GM18519 (cell line): Measurements from ENCODE around the gene PROZ.
"Not testable (repeated sequence)": the region's sequence is repeated elsewhere in the genome, so short reads cannot be mapped to it uniquely, and the experiment has no call there.

Experiments
- ATAC-seq: cut with Tn5 transposase; IDR thresholded peaks from one replicate; pipeline ENCODE4 v1.9.1; 2021; ENCODE audit warnings: mild to moderate bottlenecking, moderate library complexity; ENCODE audit not compliant: unreplicated experiment, low FRiP score

The PROZ gene

GRCh38 chr13:113157929-113158747, at the start of gene PROZ:
Gene PROZ (plus strand): TSS chr13:113158648. CDS start chr13:113158661, 13 bp downstream.
- no peak for ATAC-seq

- ATAC-seq = no peak
Observed at GRCh38 chr13:113109151-113110047, 49.0 kb upstream of the PROZ start.

GRCh38 chr13:113110048-113110851, 48.2 kb upstream of the PROZ start:
- no peak for ATAC-seq

- no peak for ATAC-seq
Observed at GRCh38 chr13:113110852-113111315, 47.6 kb upstream of the PROZ start.

GRCh38 chr13:113111821-113112220, 46.6 kb upstream of the PROZ start:
- ATAC-seq = not testable (repeated sequence)

GRCh38 chr13:113112475-113112874, 46.0 kb upstream of the PROZ start:
- not testable (repeated sequence) for ATAC-seq

- ATAC-seq = no peak
Observed at GRCh38 chr13:113112893-113113845, 45.3 kb upstream of the PROZ start.

GRCh38 chr13:113113846-113114271, 44.6 kb upstream of the PROZ start:
- ATAC-seq = no peak

GRCh38 chr13:113114511-113115362, 43.7 kb upstream of the PROZ start:
- ATAC-seq = no peak

GRCh38 chr13:113115363-113116205, 42.9 kb upstream of the PROZ start:
- ATAC-seq = no peak

- ATAC-seq = no peak
Observed at GRCh38 chr13:113116206-113116800, 42.1 kb upstream of the PROZ start.

- ATAC-seq = no peak
Observed at GRCh38 chr13:113116871-113117271, 41.6 kb upstream of the PROZ start.

- no peak for ATAC-seq
Observed at GRCh38 chr13:113117335-113117872, 41.0 kb upstream of the PROZ start.

GRCh38 chr13:113117911-113118260, 40.6 kb upstream of the PROZ start:
- ATAC-seq = no peak

GRCh38 chr13:113118261-113119021, 40.0 kb upstream of the PROZ start:
- no peak for ATAC-seq

GRCh38 chr13:113119166-113119821, 39.2 kb upstream of the PROZ start:
- no peak for ATAC-seq
